ENCODE measurements around the gene FN3K. TPM values are rescaled to one million over a fixed set of nuclear protein-coding genes. Genes with fewer than 3 reads are reported as not detected.

Gene FN3K
- total RNA-seq, 1 donor from 2014 or later: 21.7 TPM

DNA sequence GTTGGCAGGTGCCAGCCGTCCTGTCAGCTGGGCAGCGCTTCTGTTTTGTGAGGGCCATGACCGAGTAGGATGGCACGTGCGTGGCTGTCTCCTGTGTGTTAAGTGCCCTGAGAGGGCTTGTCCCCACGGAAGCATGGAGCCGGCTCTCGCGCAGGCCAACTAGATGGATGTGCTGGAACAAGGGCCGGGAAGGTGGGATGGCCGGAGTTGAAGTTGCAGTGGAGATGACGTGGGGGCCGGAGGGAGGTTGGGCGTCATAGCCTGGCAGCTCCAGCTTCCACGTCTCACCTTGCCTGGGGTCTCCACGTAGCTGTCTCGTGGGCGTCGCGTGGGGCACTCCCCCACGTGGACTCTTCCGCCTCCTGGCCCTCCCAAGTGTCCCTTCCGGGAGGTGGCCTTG, 44.1 kb downstream of the FN3K start:
- H3K9me3 Mint-ChIP-seq: no peaks in the 10 kb centered on the region
- TF ChIP-seq, protein P1, sequence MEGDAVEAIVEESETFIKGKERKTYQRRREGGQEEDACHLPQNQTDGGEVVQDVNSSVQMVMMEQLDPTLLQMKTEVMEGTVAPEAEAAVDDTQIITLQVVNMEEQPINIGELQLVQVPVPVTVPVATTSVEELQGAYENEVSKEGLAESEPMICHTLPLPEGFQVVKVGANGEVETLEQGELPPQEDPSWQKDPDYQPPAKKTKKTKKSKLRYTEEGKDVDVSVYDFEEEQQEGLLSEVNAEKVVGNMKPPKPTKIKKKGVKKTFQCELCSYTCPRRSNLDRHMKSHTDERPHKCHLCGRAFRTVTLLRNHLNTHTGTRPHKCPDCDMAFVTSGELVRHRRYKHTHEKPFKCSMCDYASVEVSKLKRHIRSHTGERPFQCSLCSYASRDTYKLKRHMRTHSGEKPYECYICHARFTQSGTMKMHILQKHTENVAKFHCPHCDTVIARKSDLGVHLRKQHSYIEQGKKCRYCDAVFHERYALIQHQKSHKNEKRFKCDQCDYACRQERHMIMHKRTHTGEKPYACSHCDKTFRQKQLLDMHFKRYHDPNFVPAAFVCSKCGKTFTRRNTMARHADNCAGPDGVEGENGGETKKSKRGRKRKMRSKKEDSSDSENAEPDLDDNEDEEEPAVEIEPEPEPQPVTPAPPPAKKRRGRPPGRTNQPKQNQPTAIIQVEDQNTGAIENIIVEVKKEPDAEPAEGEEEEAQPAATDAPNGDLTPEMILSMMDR (conservative IDR thresholded peaks at IDR 0.05): no peak
- no peak for DNase-seq (ENCODE audit: low read depth, low spot score)
- no peaks in the 10 kb centered on the region for H3K27me3 Mint-ChIP-seq (ENCODE audit: low read depth)
- no peak overlapping the region for H3K27ac Mint-ChIP-seq (ENCODE audit: unreplicated experiment)
- peaks cover 6% of the 10 kb centered on the region for H3K36me3 Mint-ChIP-seq (ENCODE audit: low read depth)
- H3K4me1 Mint-ChIP-seq: peaks cover 12% of the 10 kb centered on the region
- no peak overlapping the region for H3K4me3 Mint-ChIP-seq

DNA sequence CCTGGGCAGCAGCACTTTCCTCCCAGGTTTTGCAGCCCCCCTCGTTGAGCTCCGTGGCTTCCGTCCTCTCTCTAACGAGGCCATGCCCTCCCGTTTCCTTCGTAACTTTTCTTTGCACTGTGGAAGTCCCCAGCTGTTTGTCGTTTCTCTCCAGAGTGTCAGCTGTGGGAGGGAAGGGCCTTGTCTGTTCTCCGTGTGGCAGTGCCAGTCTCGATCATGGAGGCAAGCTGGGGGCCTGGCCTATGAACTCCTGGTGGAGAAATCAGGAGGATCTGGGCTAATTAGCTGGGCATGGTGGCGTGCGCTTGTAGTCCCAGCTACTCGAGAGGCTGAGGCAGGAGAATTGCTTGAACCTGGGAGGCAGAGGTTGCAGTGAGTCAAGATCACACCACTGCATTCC, 44.8 kb downstream of the FN3K start:
- DNase-seq (ENCODE audit: low read depth, low spot score): no peak
- Mint-ChIP-seq H3K4me3 (no peak overlapping the region), H3K27ac (ENCODE audit: unreplicated experiment) (no peak overlapping the region), H3K27me3 (ENCODE audit: low read depth) (no peaks in the 10 kb centered on the region), H3K36me3 (ENCODE audit: low read depth) (peaks cover 6% of the 10 kb centered on the region), H3K9me3 (no peaks in the 10 kb centered on the region), H3K4me1 (peaks cover 12% of the 10 kb centered on the region)
- TF ChIP-seq, protein P1 (conservative IDR thresholded peaks at IDR 0.05): no peak

- DNase-seq (ENCODE audit: low read depth, low spot score): no peak
- no peak overlapping the region for H3K27ac Mint-ChIP-seq (ENCODE audit: unreplicated experiment)
- H3K9me3 Mint-ChIP-seq: no peaks in the 10 kb centered on the region
- H3K4me3 Mint-ChIP-seq: no peak overlapping the region
- peaks cover 6% of the 10 kb centered on the region for H3K36me3 Mint-ChIP-seq (ENCODE audit: low read depth)
- H3K4me1 Mint-ChIP-seq: peaks cover 12% of the 10 kb centered on the region
- TF ChIP-seq, protein P1 (conservative IDR thresholded peaks at IDR 0.05): no peak
- H3K27me3 Mint-ChIP-seq (ENCODE audit: low read depth): no peaks in the 10 kb centered on the region
Measured at GRCh38 chr17:82780971-82781893, 45.8 kb downstream of the FN3K start.

DNA sequence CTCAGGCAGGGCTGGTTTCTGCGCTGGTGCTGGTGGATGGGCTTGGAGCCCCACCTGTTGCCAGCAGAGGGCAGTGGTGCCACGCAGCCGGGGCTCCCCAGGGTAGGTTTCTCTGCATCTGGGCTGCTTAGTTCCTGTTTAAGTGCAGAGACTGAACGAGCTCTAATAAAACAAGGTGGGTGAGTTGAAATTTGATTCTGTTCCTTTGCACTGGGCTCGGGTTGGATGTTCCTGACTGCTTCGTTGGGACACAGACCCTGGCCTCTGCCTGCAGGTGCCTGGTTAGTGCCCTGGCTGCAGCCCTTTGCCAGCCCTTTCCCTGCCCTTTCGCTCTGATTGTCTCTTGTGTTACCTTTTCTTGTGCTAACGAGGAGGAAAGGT, 46.5 kb downstream of the FN3K start:
- DNase-seq (ENCODE audit: low read depth, low spot score): peak; percentile 81
- H3K36me3 Mint-ChIP-seq (ENCODE audit: low read depth): peaks cover 6% of the 10 kb centered on the region
- TF ChIP-seq, protein P1 (conservative IDR thresholded peaks at IDR 0.05): peak; percentile 97
- H3K4me1 Mint-ChIP-seq: peaks cover 12% of the 10 kb centered on the region
- no peaks in the 10 kb centered on the region for H3K9me3 Mint-ChIP-seq
- peak overlapping the region; percentile 28 for H3K4me3 Mint-ChIP-seq
- no peaks in the 10 kb centered on the region for H3K27me3 Mint-ChIP-seq (ENCODE audit: low read depth)
- H3K27ac Mint-ChIP-seq (ENCODE audit: unreplicated experiment): no peak overlapping the region

DNA sequence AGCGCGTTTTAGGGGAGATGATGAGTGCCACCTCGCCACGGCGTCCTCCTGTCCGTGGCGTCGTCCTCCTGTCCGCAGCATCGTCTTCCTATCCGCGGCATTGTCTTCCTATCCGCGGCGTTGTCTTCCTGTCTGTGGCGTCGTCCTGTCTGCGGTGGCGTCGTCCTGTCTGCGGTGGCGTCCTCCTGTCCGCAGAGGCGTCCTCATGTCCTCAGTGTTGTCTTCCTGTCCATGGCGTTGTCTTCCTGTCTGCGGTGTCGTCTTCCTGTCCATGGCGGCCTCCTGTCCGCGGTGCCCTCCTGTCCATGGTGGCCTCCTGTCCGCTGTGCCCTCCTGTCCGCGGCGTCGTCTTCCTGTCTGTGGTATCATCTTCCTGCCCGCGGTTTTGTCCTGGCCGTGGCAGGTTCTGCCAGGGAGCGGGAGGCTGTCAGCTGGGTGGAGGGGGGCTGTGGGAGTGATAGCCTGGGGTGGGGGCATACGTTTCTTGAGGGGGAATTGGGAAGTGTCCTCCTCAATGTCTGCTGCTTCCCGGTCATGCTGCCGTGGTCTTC, 47.3 kb downstream of the FN3K start:
- no peak for DNase-seq (ENCODE audit: low read depth, low spot score)
- H3K27me3 Mint-ChIP-seq (ENCODE audit: low read depth): no peaks in the 10 kb centered on the region
- peaks cover 12% of the 10 kb centered on the region for H3K4me1 Mint-ChIP-seq
- TF ChIP-seq, protein P1 (conservative IDR thresholded peaks at IDR 0.05): no peak
- no peaks in the 10 kb centered on the region for H3K36me3 Mint-ChIP-seq (ENCODE audit: low read depth)
- H3K9me3 Mint-ChIP-seq: no peaks in the 10 kb centered on the region
- H3K4me3 Mint-ChIP-seq: no peak overlapping the region
- H3K27ac Mint-ChIP-seq (ENCODE audit: unreplicated experiment): peak overlapping the region; percentile 57

Data from neural crest cell (in vitro differentiated cells).